GM21447 (cell line): ENCODE measurements around the gene WRNIP1.

Source experiments
- ATAC-seq: cut with Tn5 transposase; IDR thresholded peaks from one replicate; pipeline ENCODE4 v1.9.1; 2021; ENCODE audit not compliant: unreplicated experiment

WRNIP1 gene

GRCh38 chr6:2740581-2740980 is 24.6 kb upstream of the WRNIP1 start:
- ATAC-seq, result no peak

- ATAC-seq, result no peak
Measured at GRCh38 chr6:2741756-2742155, 23.4 kb upstream of the WRNIP1 start.

- ATAC-seq, result no peak
Measured at GRCh38 chr6:2743280-2744208, 21.6 kb upstream of the WRNIP1 start.

- ATAC-seq, result no peak
Measured at GRCh38 chr6:2744209-2744771, 20.9 kb upstream of the WRNIP1 start.

- ATAC-seq, result no peak
Measured at GRCh38 chr6:2744778-2745177, 20.4 kb upstream of the WRNIP1 start.

- ATAC-seq, result no peak
Measured at GRCh38 chr6:2745246-2745645, 19.9 kb upstream of the WRNIP1 start.

- ATAC-seq, result no peak
Measured at GRCh38 chr6:2746557-2747061, 18.6 kb upstream of the WRNIP1 start.

- ATAC-seq, result no peak
Measured at GRCh38 chr6:2748183-2748582, 17.0 kb upstream of the WRNIP1 start.

- ATAC-seq, result no peak
Measured at GRCh38 chr6:2749969-2750600, 15.1 kb upstream of the WRNIP1 start.

GRCh38 chr6:2750832-2751231 is 14.4 kb upstream of the WRNIP1 start, which contains the start of gene MYLK4:
TSS of gene MYLK4 (minus strand) at chr6:2750922. CDS start at chr6:2749294, 1,628 bp downstream.
- ATAC-seq, result no peak

- ATAC-seq, result no peak
Measured at GRCh38 chr6:2751871-2752270, 13.3 kb upstream of the WRNIP1 start.

GRCh38 chr6:2752477-2753109 is 12.6 kb upstream of the WRNIP1 start:
- no peak for ATAC-seq

- ATAC-seq, result no peak
Measured at GRCh38 chr6:2753110-2753489, 12.1 kb upstream of the WRNIP1 start.

GRCh38 chr6:2753743-2754142 is 11.4 kb upstream of the WRNIP1 start:
- no peak for ATAC-seq

- no peak for ATAC-seq
Measured at GRCh38 chr6:2754393-2754792, 10.8 kb upstream of the WRNIP1 start.

- no peak for ATAC-seq
Measured at GRCh38 chr6:2754911-2755310, 10.3 kb upstream of the WRNIP1 start.

GRCh38 chr6:2755456-2755855 is 9.7 kb upstream of the WRNIP1 start:
- no peak for ATAC-seq

GRCh38 chr6:2756241-2756640 is 9.0 kb upstream of the WRNIP1 start:
- ATAC-seq, result no peak

GRCh38 chr6:2756687-2757224 is 8.4 kb upstream of the WRNIP1 start:
- no peak for ATAC-seq

GRCh38 chr6:2758980-2759379 is 6.2 kb upstream of the WRNIP1 start:
- no peak for ATAC-seq
